RKO (cell line): ENCODE results near the gene ZFP36L1.

Experiments used
- DNase-seq: peaks from one replicate; pipeline ENCODE4 v3.0.0-alpha.2; 2016; ENCODE audit warnings: low spot score

The ZFP36L1 gene

DNA sequence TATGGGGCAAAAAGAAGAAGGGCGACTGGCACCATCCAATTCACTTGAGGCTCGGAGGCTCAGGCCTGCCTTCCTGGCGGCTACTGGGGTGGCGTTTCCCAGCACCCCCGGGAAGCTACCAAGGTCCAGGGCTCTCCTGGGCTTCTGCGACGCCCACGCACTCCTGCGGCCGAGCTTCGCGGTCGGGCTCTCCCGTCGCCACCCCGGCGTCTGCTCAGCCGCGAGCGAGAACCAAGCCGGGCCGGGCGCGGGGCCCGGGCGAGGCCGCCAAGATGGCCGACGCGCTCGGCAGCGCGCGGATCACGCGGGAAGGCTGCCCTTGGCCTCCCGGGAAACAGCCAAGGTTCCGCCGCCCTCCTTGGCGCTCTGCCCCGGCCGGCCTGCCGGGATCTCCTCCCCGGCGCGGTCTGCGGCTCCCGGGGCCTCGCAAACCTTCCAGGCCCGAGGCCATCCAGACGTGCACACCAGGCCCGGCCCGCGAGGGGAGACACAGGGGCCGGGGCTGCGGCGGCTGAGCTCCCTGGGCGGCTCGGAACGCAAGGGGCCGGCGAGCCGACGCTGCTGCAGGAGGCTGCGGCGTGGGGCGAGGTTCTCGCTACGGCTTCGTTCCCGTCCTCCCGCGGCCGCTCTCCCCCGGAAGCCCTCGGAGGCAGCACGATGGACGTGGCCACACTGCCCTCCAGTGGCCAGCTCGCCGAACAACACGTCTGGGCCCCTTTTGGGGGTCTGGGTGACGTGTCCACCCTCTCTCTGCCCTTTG is 23.5 kb upstream of the ZFP36L1 start:
- peak; percentile 84 for DNase-seq

- DNase-seq, result peak; percentile 67
Observed at GRCh38 chr14:68815298-68816182, 22.7 kb upstream of the ZFP36L1 start.

GRCh38 chr14:68814539-68815297 is 21.9 kb upstream of the ZFP36L1 start:
- DNase-seq, result peak; percentile 81

- no peak for DNase-seq
Observed at GRCh38 chr14:68814238-68814538, 21.3 kb upstream of the ZFP36L1 start.

DNA sequence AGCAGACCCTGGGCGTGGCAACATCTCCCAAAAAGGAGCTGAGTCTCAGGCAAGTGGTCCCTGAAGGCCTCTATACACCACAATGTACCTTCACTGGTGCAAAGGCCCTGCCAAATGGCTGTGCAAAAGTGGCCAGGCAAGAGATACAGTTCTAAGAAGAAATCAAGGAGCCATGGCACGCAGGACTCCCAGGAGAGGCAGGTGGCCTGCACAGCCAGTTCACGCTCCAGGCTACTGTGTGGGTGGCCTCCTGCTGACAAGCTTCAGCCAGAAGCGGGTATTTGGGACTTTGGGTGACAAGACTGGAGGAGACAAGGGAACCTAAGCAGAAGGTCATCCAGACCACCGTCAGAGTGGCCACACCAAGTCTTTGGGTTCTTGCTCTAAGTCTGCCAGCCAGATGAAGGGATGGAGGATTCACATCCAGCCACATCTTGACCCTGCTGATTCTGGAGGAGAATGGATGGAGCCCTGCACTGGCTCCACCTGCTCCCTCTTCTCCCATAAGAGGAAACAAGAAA is 20.5 kb upstream of the ZFP36L1 start:
- no peak for DNase-seq

- no peak for DNase-seq
Observed at GRCh38 chr14:68811171-68811570, 18.3 kb upstream of the ZFP36L1 start.

- DNase-seq, result no peak
Observed at GRCh38 chr14:68810173-68811153, 17.6 kb upstream of the ZFP36L1 start.

- no peak for DNase-seq
Observed at GRCh38 chr14:68809524-68809923, 16.7 kb upstream of the ZFP36L1 start.

DNA sequence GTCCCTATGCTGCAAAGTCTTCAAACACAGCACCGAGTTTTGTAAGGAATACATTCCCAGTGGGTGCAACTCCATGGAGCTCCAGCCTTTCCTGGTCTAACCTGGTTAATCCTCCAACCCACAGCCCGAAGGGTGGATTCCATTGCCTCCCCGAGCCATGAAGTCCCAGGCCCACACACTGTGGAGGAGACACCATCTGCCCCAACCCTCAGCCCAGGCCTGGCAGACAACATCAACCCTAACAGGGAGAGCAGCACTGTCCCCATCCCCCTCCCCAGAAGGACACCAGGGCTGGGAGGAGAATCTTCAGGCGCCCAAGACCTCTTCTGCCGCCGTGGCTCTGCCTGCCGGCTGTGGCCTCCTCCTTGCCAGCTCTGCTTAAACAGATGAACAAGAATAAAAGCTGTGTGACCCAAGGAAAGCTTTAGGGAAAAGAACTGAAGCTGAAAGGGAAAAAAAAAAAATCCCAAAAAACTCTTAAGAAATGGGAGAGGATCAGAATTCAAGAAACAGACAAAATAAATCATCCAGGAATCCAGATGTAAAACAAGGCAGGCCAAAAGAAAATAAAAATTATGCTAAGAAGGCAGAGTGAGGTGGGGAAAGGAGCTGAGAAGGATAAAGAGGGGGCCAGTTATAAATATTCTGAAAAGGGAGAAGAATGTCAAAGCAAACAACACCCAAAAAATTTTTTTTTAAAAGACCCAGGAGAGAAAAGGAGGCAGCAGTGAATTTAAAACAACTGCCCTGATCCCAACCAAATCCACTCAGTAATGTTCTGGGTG is 16.0 kb upstream of the ZFP36L1 start:
- no peak for DNase-seq

- no peak for DNase-seq
Observed at GRCh38 chr14:68807987-68808386, 15.1 kb upstream of the ZFP36L1 start.

GRCh38 chr14:68807148-68807600 is 14.3 kb upstream of the ZFP36L1 start:
- no peak for DNase-seq

DNA sequence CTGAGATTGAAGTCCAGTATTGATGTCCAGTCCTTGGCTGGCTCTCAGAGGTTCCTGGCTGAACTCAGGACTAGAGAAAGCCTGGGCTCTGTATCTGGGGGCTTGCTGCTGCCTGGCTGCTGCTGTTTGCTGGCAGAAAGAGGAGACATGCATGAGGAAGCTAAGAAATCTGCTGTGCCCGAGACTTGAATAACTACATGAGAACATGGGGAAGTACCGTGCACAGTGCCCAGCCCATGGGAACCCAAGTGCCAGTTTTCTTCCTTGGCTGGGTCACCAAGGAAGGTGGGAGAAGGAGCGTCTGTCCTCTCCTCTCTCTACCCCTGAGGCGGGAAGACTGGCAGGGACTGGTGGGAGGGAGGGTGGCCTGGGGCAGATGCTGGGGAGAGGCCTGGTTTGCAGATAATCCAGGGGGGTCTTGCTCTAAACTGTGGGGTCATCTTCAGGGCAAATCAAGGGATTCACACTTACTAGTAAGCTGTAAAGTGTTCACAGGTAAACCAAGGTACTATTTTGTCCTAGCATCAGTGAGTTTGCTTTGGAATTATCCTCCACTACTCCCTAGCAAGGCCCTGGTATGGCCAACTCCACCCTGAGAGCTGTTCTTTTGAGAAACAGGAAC is 13.8 kb upstream of the ZFP36L1 start:
- DNase-seq, result no peak

- DNase-seq, result no peak
Observed at GRCh38 chr14:68805414-68805813, 12.5 kb upstream of the ZFP36L1 start.

- no peak for DNase-seq
Observed at GRCh38 chr14:68801631-68802030, 8.8 kb upstream of the ZFP36L1 start.

DNA sequence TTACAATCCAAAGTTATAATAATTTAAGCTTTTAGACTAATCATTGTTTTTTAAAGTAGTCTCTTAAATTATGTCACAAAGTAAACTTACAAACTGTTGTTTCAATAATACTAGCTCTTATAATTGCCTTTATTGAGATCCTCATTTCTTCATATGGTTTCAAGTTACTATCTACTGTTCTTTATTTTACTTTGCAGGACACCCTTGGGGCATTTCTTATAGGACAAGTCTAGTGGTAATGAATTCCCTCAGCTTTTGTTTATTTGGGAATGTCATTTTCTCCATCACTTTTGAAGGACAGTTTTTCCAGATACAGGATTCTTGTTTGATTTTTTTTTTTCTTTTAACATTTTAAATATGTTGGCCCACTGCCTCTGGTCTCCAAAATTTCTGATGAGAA is 8.1 kb upstream of the ZFP36L1 start:
- no peak for DNase-seq

- DNase-seq, result peak; percentile 34
Observed at GRCh38 chr14:68800390-68800789, 7.5 kb upstream of the ZFP36L1 start.

DNA sequence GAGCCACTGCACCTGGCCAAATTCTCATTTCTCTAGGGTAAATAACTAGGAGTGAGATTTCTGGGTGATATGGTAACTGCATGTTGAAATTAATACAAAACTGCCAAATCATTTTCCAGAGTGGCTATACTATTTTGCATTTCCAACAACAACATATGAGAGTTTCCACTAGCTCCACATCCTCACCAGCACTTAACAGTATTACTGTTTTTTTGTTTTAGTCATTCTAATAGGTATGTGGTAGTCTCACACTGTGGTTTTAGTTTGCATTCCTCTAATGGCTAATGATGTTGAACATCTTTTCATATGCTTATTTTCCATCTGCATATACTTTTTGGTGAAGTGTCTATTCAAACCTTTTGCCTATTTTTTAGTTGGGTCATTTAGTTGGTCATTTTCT is 5.8 kb upstream of the ZFP36L1 start:
- no peak for DNase-seq

DNA sequence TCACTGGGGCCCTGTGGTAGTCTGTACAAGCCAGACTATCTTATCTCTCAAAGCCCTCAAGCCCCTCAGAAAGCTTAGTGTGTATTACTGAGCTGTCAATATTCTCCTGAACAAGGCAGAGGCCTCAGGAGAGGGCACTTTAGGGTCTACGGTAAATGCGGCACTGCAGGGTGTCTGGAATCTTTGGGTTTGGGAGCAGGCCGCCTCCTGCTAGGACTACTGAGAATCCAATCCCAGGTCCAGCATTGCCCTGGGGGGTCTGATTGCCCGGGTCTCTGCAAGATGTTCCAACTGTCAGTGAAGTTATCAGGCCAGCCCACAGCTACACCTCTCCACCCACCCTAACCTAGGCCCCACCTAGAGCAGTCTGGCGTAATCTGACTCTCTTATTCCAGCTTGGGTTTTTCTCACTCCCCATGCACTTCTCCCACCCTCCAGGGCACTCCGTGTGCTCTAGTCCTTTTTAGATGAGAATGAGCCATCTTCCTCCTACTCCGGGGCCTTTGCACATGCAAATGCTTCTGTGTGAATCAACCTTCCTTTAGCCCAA is 4.3 kb upstream of the ZFP36L1 start:
- DNase-seq, result no peak

- no peak for DNase-seq
Observed at GRCh38 chr14:68796418-68797101, 3.7 kb upstream of the ZFP36L1 start.
